Liver (tissue), 9 donors: Measurements from ENCODE around the gene PRG2. TPM values are rescaled to one million over a fixed set of nuclear protein-coding genes. Genes with fewer than 3 reads are reported as not detected.

Experiments used
- DNase-seq: peaks from one replicate; pipeline ENCODE4 v3.0.0-alpha.2; 2017; ENCODE audit warnings: low spot score
- H3K27ac ChIP-seq, 2 donors: one replicate each; pipeline ENCODE4 v1.7.0; 2013; ENCODE audit warnings: inconsistent platforms in 2 of 2, low read length in 2 of 2, control low read depth in 1 of 2, low read depth in 1 of 2, mild to moderate bottlenecking in 1 of 2
- H3K27me3 ChIP-seq, 4 donors: one replicate each; pipeline versions ENCODE4 v1.6.1 to v1.7.0; 2013; ENCODE audit warnings: low read length in 3 of 4, inconsistent platforms in 1 of 4, mild to moderate bottlenecking in 1 of 4, moderate library complexity in 1 of 4; ENCODE audit not compliant: control insufficient read depth in 4 of 4, insufficient read depth in 4 of 4
- H3K36me3 ChIP-seq, 4 donors: one replicate each; pipeline versions ENCODE4 v1.6.1 to v1.7.0; 2013; ENCODE audit warnings: low read length in 3 of 4, mild to moderate bottlenecking in 3 of 4, low read depth in 1 of 4, moderate library complexity in 1 of 4; ENCODE audit not compliant: control insufficient read depth in 4 of 4, insufficient read depth in 3 of 4
- H3K4me1 ChIP-seq, 4 donors: one replicate each; pipeline versions ENCODE4 v1.6.1 to v1.7.0; 2013; ENCODE audit warnings: low read length in 3 of 4, mild to moderate bottlenecking in 3 of 4, moderate library complexity in 1 of 4; ENCODE audit not compliant: control insufficient read depth in 4 of 4, insufficient read depth in 4 of 4
- H3K4me3 ChIP-seq, 3 donors: one replicate each; pipeline versions ENCODE4 v1.6.1 to v1.7.0; 2013; ENCODE audit warnings: low read length in 3 of 3, control low read depth in 1 of 3, low read depth in 1 of 3, mild to moderate bottlenecking in 1 of 3
- H3K9ac ChIP-seq, 2 donors: one replicate each; pipeline ENCODE4 v1.7.0; 2013; ENCODE audit warnings: low read length in 2 of 2, mild to moderate bottlenecking in 2 of 2, moderate library complexity in 2 of 2, control low read depth in 1 of 2, low read depth in 1 of 2
- H3K9me3 ChIP-seq, 4 donors: one replicate each; pipeline versions ENCODE4 v1.6.1 to v1.7.0; 2013; ENCODE audit warnings: low read length in 3 of 4; ENCODE audit not compliant: control insufficient read depth in 4 of 4
- EGR1 ChIP-seq, 2 donors: IDR thresholded peaks; 2 replicates each; pipeline ENCODE4 v1.6.1; 2016 to 2018; ENCODE audit warnings: antibody characterized with exemption in 2 of 2, low read depth in 2 of 2
- FOXA1 ChIP-seq: IDR thresholded peaks from 2 replicates; pipeline ENCODE4 v1.6.1; 2016; ENCODE audit warnings: antibody characterized with exemption
- FOXA2 ChIP-seq: IDR thresholded peaks from 2 replicates; pipeline ENCODE4 v1.6.1; 2016; ENCODE audit warnings: antibody characterized with exemption
- GABPA ChIP-seq, 2 donors: IDR thresholded peaks in 1 of 2; conservative IDR thresholded peaks in 1 of 2; 2 replicates each; pipeline ENCODE4 v1.6.1; 2016; ENCODE audit warnings: antibody characterized with exemption in 2 of 2, mild to moderate bottlenecking in 1 of 2, moderate library complexity in 1 of 2
- HNF4A ChIP-seq, 2 donors: conservative IDR thresholded peaks; 2 replicates each; pipeline ENCODE4 v1.6.1; 2016; ENCODE audit warnings: antibody characterized with exemption in 2 of 2, mild to moderate bottlenecking in 2 of 2
- HNF4G ChIP-seq: IDR thresholded peaks from 2 replicates; pipeline ENCODE4 v1.6.1; 2016; ENCODE audit warnings: antibody characterized with exemption
- JUND ChIP-seq, 2 donors: IDR thresholded peaks; 2 replicates each; pipeline ENCODE4 v1.6.1; 2016; ENCODE audit warnings: antibody characterized with exemption in 2 of 2
- NR2F2 ChIP-seq: IDR thresholded peaks from 2 replicates; pipeline ENCODE4 v1.6.1; 2016; ENCODE audit warnings: antibody characterized with exemption
- RAD21 ChIP-seq, 2 donors: IDR thresholded peaks; 2 replicates each; pipeline ENCODE4 v1.6.1; 2016; ENCODE audit warnings: antibody characterized with exemption in 2 of 2, mild to moderate bottlenecking in 2 of 2
- RXRA ChIP-seq, 2 donors: IDR thresholded peaks; 2 replicates each; pipeline ENCODE4 v1.6.1; 2017 to 2018; ENCODE audit warnings: antibody characterized with exemption in 2 of 2, mild to moderate bottlenecking in 1 of 2
- SP1 ChIP-seq: IDR thresholded peaks from 2 replicates; pipeline ENCODE4 v1.6.1; 2018; ENCODE audit warnings: antibody characterized with exemption, mild to moderate bottlenecking
- TAF1 ChIP-seq: conservative IDR thresholded peaks from 2 replicates; pipeline ENCODE4 v1.6.1; 2016; ENCODE audit warnings: antibody characterized with exemption, mild to moderate bottlenecking
- YY1 ChIP-seq: IDR thresholded peaks from 2 replicates; pipeline ENCODE4 v1.6.1; 2016; ENCODE audit warnings: antibody characterized with exemption, mild to moderate bottlenecking
- WGBS: extraction: QIAGEN DNeasy Blood & Tissue Kit; methylation state at CpG from one replicate; pipeline ENCODE4 v1.1.7; 2013; 5-methylcytosine and 5-hydroxymethylcytosine counted together
- polyA plus RNA-seq, 2 donors: library from polyadenylated mRNA; stranded (reverse) in 1 of 2; unstranded in 1 of 2; fragments of 200-250 nt in 1 of 2; fragments of >200 nt in 1 of 2; fragmentation: Nextera tagmentation in 1 of 2; extraction: Ambion mirVana in 1 of 2; gene quantifications; one replicate each; pipeline versions ENCODE4 v1.2.1 to v1.2.3, GENCODE V29; 2013 to 2015
- total RNA-seq, 2 donors: library from RNA; depleted of rRNA; stranded (reverse); fragments of >200 nt; gene quantifications; one replicate each; pipeline ENCODE4 v1.2.3, GENCODE V29; 2014
- TF ChIP-seq, protein P1 (sequence below): IDR thresholded peaks from 2 replicates; pipeline ENCODE4 v1.6.1; 2016; ENCODE audit warnings: antibody characterized with exemption
- TF ChIP-seq, protein P2 (sequence below): fragments of 150-350 bp; IDR thresholded peaks from 2 replicates; pipeline ENCODE4 v1.5.1; 2017; ENCODE audit warnings: improper control_type of control experiment, low read depth, low read length; ENCODE audit not compliant: missing input control
- TF ChIP-seq, protein P3 (sequence below): IDR thresholded peaks from 2 replicates; pipeline ENCODE4 v1.6.1; 2016; ENCODE audit warnings: antibody characterized with exemption, mild to moderate bottlenecking
- TF ChIP-seq, protein P4 (sequence below): IDR thresholded peaks from 2 replicates; pipeline ENCODE4 v1.6.1; 2016; ENCODE audit warnings: antibody characterized with exemption
- TF ChIP-seq, protein P5 (sequence below): IDR thresholded peaks from 2 replicates; pipeline ENCODE4 v1.6.1; 2016; ENCODE audit warnings: antibody characterized with exemption
- donor health status: healthy.
- donor health status: healthy.
- donor health status: healthy.
- donor health status: healthy.
- donor health status: healthy.

Gene PRG2
- total and polyA plus RNA-seq, 4 donors = 0.74 to 24.2 (median 1.2) TPM; not detected in 1

DNA sequence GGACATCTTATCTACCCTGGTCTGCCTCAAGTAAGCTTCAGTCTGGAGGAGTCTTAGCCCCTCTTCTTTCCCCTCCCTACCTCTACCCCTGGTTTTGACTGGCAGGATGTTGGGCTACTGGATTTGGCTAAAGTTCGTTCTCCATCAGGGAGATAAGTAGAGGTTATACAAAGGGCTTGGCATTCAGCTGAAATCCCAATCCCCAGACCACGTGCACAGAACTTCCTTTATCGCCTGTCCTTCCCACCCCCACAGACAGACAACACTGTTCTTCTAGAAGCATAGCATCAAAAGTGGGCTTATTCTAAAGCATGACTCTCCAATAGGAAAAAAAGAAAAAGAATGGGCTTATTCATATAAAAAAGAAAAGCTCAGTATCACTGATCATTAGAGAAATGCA is 17.3 kb downstream of the PRG2 start:
- H3K4me3 ChIP-seq = no peak overlapping the region
- no peaks in the 10 kb centered on the region for H3K36me3 ChIP-seq
- no peaks in the 10 kb centered on the region for H3K4me1 ChIP-seq
- TF ChIP-seq GABPA (IDR thresholded peaks at IDR 0.05 in 1 of 2, conservative IDR thresholded peaks at IDR 0.05 in 1 of 2) = no peak
- no peak for TF ChIP-seq RXRA (IDR thresholded peaks at IDR 0.05)
- TF ChIP-seq, protein P1, sequence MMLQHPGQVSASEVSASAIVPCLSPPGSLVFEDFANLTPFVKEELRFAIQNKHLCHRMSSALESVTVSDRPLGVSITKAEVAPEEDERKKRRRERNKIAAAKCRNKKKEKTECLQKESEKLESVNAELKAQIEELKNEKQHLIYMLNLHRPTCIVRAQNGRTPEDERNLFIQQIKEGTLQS = no peak
- no peak for TF ChIP-seq FOXA2
- no peak for TF ChIP-seq TAF1
- TF ChIP-seq, protein P2, sequence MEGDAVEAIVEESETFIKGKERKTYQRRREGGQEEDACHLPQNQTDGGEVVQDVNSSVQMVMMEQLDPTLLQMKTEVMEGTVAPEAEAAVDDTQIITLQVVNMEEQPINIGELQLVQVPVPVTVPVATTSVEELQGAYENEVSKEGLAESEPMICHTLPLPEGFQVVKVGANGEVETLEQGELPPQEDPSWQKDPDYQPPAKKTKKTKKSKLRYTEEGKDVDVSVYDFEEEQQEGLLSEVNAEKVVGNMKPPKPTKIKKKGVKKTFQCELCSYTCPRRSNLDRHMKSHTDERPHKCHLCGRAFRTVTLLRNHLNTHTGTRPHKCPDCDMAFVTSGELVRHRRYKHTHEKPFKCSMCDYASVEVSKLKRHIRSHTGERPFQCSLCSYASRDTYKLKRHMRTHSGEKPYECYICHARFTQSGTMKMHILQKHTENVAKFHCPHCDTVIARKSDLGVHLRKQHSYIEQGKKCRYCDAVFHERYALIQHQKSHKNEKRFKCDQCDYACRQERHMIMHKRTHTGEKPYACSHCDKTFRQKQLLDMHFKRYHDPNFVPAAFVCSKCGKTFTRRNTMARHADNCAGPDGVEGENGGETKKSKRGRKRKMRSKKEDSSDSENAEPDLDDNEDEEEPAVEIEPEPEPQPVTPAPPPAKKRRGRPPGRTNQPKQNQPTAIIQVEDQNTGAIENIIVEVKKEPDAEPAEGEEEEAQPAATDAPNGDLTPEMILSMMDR = no peak
- no peak for TF ChIP-seq HNF4A (conservative IDR thresholded peaks at IDR 0.05)
- TF ChIP-seq, protein P3, sequence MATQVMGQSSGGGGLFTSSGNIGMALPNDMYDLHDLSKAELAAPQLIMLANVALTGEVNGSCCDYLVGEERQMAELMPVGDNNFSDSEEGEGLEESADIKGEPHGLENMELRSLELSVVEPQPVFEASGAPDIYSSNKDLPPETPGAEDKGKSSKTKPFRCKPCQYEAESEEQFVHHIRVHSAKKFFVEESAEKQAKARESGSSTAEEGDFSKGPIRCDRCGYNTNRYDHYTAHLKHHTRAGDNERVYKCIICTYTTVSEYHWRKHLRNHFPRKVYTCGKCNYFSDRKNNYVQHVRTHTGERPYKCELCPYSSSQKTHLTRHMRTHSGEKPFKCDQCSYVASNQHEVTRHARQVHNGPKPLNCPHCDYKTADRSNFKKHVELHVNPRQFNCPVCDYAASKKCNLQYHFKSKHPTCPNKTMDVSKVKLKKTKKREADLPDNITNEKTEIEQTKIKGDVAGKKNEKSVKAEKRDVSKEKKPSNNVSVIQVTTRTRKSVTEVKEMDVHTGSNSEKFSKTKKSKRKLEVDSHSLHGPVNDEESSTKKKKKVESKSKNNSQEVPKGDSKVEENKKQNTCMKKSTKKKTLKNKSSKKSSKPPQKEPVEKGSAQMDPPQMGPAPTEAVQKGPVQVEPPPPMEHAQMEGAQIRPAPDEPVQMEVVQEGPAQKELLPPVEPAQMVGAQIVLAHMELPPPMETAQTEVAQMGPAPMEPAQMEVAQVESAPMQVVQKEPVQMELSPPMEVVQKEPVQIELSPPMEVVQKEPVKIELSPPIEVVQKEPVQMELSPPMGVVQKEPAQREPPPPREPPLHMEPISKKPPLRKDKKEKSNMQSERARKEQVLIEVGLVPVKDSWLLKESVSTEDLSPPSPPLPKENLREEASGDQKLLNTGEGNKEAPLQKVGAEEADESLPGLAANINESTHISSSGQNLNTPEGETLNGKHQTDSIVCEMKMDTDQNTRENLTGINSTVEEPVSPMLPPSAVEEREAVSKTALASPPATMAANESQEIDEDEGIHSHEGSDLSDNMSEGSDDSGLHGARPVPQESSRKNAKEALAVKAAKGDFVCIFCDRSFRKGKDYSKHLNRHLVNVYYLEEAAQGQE = no peak
- no peak for TF ChIP-seq EGR1 (IDR thresholded peaks at IDR 0.05; ENCODE audit: low read depth in 2 of 2)
- no peak for TF ChIP-seq FOXA1
- TF ChIP-seq JUND (IDR thresholded peaks at IDR 0.05) = no peak
- TF ChIP-seq, protein P4, sequence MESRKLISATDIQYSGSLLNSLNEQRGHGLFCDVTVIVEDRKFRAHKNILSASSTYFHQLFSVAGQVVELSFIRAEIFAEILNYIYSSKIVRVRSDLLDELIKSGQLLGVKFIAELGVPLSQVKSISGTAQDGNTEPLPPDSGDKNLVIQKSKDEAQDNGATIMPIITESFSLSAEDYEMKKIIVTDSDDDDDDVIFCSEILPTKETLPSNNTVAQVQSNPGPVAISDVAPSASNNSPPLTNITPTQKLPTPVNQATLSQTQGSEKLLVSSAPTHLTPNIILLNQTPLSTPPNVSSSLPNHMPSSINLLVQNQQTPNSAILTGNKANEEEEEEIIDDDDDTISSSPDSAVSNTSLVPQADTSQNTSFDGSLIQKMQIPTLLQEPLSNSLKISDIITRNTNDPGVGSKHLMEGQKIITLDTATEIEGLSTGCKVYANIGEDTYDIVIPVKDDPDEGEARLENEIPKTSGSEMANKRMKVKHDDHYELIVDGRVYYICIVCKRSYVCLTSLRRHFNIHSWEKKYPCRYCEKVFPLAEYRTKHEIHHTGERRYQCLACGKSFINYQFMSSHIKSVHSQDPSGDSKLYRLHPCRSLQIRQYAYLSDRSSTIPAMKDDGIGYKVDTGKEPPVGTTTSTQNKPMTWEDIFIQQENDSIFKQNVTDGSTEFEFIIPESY = no peak
- TF ChIP-seq NR2F2 = no peak
- TF ChIP-seq SP1 = no peak
- TF ChIP-seq, protein P5, sequence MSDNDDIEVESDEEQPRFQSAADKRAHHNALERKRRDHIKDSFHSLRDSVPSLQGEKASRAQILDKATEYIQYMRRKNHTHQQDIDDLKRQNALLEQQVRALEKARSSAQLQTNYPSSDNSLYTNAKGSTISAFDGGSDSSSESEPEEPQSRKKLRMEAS = no peak
- TF ChIP-seq YY1 = no peak
- no peak for TF ChIP-seq HNF4G
- H3K9ac ChIP-seq = no peak overlapping the region
- no peaks in the 10 kb centered on the region for H3K9me3 ChIP-seq
- no peak for DNase-seq
- 52% methylated on average over 3 of the region's 3 CpGs for WGBS
- H3K27ac ChIP-seq = no peak overlapping the region
- H3K27me3 ChIP-seq = no peaks in the 10 kb centered on the region

DNA sequence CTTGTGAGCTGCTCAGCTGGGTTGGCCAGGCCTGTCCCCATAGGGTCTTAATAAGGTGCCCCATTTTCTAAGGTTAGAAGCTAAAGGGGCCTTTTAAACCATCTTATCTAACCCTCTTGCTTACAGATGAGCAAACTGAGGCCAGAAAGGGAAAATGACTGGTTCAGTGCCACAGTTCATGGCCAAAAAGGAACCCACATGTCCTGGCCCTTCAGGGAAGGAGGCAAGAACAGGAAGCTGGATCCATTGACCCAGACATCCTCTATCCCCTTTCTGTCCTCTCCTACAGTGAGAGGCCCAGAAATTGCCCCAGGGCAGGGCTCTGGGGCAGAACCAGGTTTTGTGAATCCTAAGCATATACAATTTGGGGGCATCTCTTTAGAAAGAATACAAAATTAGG is 19.5 kb downstream of the PRG2 start:
- Histone ChIP-seq H3K4me3 (no peak overlapping the region), H3K36me3 (no peaks in the 10 kb centered on the region), H3K27me3 (no peaks in the 10 kb centered on the region), H3K27ac (no peak overlapping the region), H3K4me1 (no peaks in the 10 kb centered on the region), H3K9ac (no peak overlapping the region), H3K9me3 (no peaks in the 10 kb centered on the region)
- no peak for DNase-seq
- TF ChIP-seq JUND (IDR thresholded peaks at IDR 0.05) (no peak), RAD21 (IDR thresholded peaks at IDR 0.05) (no peak), HNF4G (no peak), RXRA (IDR thresholded peaks at IDR 0.05) (no peak), FOXA1 (no peak), YY1 (no peak), EGR1 (IDR thresholded peaks at IDR 0.05; ENCODE audit: low read depth in 2 of 2) (no peak), TAF1 (no peak), GABPA (IDR thresholded peaks at IDR 0.05 in 1 of 2, conservative IDR thresholded peaks at IDR 0.05 in 1 of 2) (no peak), SP1 (no peak), HNF4A (conservative IDR thresholded peaks at IDR 0.05) (no peak)
- TF ChIP-seq, protein P5 = no peak
- TF ChIP-seq, protein P3 = no peak
- TF ChIP-seq, protein P1 = no peak
